GM19238 (cell line): ENCODE measurements around the gene CISTR.

Experiments
- DNase-seq: peaks from one replicate; pipeline ENCODE4 v3.0.0; 2011; ENCODE audit warnings: low spot score; ENCODE audit not compliant: insufficient read length

CISTR gene

DNA sequence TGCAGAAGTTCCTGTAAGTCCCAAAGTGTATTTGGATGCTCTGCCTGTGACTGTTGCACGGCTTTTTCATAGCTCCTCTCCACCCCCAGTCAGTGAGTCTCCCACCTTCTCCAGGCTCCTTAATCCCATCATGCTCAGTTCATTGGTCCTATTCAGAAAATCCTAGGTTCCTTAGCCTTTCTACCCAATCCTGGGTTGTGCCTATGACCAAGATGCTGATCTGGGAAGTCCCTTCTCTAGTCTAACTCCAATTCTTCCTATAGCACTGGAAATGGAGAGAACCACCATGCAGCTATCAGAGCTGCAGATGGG, 7.7 kb downstream of the CISTR start:
- no peak for DNase-seq

DNA sequence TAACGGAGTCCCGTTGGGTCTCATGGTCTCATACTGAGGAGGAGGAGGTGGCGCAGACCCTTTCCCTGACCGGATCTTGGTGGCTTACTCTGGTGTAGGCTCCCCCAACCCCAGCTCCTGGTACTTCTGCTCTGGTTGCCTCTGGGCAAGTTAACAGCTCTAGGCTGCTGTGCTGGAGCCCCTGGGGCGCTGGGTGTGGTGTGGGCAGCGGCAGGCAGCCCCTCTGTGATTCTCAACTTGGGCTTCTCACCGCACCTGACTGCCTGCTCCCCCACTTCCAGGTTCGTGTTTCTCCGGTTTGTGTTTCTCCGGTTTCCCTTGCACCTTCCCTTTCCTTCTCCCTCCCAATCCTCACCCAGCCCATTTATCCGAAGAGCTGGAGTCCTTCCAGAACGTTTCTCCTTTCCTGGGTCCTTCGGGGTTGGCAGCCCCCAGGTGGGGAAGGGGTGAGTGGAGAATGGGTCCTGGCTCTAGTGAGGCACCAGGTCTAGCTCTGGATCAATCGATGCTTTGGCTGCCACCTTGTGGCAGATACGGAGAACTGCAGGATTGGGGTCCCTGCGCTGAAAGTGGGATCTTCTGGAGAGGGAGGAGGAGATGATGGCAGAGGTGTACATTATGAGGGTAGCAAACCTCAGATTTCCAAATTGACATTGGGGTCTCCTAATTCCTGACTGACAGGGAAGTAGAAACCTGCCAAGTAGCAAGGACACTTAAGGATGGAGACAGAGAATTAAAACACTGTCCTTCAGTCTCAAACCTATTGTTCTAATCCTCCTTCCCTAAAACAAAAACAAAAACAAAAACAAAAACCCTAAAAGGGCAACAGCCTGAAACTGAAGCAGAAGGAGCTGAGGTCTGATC, 8.3 kb downstream of the CISTR start:
- DNase-seq = peak; percentile 73

DNA sequence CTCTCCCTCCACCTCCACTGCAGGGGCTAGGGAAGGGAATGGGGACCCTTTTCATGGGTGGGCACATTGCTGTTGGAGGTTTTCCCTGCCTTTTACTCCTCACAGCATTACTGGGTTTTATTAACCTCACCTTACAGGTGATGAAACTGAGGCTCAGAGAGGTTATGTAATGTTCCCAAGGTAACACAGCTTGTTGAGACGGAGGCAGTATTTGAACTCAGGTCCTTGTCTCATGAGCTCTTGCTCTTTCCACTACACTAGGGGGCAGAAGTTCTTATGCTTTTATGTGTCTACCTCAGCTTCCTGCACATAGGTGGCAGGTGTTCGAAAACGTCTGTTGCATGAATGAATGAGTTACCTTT, 11.7 kb downstream of the CISTR start:
- DNase-seq = no peak

DNA sequence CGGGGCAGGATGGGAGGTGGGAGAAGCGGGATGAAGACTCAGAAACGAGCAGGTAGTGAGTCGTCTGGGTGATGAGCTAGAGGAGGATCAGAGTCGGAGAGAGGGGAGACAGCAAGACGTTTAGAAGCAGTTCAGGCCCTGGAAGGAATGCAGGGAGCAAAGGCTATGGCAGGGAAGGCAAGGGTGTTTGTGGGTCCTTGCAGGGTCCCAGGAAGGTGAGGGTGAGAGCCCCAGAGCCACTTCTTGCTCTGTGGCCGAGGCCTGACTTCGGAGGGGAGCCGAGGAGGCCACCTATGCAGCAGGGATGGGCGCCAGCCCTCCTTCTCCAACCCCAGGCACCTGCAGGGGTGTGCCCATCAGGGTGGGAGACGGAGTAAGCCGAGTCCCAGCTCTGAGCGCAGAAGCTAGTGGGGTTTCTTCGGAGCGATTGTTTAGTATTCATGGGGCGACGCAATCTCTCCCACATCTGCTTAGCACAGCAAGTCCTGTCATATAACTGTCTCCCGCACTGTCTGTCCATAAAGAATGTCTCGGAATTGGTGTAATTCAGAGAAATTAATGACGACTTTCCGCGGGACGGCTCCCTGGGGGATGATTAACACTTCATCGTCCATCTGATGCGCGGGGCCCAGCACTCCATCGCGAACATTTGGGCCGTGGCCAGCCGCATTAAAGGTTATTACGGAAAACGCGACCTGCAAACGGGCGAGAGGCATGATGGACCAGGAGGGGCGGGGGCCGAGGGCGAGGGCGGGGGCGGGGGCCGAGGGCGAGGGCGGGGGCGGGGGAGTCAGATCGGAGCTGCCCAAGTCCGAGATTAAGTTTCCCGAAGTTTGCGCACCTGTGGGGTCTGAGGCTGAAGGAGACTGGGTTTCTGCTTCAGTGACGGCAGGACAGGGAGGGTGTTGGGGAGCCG, 12.3 kb downstream of the CISTR start:
- no peak for DNase-seq

DNA sequence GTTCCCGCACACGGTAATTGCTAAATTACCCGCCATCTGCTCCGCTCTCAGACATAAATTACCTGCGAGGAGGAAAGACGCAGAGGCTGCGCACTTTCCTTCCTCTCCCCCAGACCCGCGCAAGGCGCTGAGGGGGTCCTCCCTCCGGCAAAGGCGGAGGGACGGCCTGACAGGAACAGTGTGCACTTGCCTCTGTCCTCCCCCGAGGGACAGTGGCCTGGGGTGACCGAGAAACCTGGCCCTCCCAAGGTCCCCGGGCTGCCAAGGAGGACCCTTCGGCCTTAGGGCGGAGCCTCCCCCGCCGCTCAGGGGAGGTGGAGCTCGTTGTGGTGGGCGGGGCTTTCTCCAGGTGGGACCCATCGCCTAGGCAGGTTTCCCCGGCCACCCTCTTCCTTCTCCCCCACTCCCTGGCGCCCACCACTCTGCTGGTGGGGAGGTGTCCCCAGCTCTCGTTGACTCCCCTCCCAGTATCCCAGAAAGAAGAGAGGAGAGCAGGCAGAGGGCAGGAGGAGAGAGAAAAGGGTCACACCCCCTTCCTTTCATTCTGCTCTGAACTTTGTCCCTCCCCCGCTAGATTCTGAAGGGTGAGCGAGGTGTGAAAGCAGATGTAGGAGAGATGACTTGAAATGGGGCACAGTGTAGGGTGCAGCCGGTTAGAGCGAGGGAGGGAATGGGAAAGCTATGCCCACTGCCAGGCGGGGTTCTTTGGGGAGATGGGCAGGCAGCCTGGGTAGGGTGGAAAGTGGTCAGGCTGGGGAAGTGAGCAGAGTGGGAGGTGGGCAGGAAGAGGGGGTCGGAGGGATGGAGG, 13.2 kb downstream of the CISTR start:
- no peak for DNase-seq

DNA sequence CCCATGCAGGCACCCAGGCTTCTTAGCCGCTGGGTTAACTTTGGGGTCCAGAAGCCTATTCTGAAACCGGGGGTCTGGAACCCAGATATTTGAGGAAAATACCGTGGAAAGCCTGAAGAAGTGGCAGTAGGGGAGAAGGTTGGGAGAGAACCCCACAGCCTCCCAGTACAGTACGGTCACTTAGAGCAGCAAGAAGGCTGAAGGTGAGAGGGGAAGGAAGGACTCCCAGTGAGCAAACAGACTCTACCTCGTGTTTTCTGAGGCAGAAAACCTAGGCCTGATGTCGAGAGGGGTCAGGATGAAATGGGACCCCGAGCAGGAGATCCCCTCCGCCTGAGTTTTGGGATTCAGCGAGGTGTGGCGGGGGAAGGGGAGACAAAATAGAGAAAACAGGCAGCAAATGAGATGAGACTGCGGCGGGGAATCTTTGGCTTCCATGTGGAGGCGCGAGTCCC, 13.8 kb downstream of the CISTR start:
- no peak for DNase-seq

DNA sequence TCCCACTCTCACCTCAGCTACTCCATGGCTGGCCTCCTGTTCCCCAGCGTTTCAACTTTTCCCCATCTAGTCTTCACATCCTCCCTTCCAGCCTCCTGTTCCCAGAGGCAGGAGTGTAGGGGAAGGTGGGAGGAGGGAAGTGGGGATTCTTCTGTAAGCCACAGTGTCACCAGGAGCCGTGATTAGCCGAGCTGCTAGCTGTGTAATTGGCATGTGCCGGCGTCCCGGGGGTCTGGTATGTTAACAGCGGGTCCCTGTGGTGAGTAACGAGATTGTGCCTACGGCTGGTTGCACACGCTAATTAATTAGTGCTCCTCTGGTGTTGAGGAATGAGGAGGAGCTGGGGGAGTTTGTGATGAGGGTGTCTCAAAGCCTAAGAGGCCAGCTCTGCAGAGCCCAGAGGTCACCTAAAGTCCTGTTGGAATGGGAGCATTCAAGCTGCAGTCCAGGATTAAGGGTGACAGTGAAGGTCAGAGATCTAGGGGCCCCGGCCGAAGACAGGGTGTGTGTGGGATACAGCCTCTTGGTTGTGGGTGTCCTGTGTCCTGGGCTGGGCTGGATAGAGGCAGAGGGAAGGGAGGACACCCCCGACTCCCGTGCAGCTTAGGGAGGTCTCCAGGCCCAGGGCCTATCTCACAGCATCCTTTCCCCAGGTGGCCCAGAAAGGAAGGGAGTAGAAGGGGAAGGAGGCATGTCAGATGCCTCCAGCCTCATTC, 14.5 kb downstream of the CISTR start:
- DNase-seq = no peak

DNA sequence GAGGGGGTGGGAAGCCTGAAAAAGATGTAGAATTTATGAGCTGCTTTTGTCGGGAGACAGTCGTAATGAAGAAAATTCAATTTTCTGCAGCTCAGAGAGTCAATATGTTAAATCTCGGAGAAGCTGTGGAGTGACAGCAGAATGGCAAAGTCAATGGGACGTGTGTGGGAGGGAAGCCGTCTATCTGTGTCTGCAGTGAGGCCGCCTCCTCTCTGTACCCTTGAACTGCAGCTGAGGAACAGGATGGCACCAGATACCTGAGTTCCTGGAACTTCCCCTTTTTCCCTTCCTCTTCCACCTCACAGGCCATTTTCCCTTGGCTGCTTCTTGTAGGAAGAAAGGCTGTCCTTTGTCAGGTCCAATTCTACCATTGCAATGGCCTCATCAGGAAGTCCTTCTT, 15.2 kb downstream of the CISTR start:
- DNase-seq = no peak

DNA sequence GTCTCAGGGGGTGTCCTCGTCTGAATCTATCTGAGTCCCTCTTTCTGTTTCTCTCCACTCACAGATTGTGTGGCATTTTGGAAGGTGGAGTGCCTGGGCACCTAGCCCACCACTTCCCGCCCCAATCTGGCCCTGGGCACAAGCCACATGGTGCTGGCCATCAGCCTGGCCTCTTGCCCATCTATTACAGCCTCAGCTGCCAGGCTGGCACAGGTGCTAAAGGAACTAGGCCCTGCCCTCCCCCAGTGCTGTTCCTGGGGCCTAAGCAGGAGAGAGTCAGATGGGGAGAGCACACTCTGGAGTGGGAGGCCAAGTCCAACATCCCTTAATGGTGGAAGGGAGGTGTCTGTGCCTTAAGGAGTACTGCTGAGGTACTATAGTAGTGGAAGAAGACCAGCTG, 16.2 kb downstream of the CISTR start:
- no peak for DNase-seq

DNA sequence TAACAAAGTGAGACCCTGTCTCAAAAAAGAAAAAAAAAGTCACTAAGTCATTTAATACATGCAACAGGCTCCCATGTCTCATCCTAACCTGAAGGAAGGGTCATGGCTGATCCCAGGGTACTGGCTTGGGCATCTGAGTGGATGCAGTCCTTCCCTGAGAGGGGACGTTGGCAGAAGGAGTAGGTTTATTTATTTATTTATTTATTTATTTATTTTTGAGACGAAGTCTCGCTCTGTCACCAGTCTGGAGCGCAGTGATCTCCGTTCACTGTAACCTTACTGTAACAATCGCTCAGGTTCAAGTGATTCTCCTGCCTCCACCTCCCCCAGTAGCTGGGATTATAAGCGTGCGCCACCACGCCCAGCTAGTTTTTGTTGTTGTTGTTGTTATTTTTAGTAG, 17.4 kb downstream of the CISTR start:
- DNase-seq = no peak

DNA sequence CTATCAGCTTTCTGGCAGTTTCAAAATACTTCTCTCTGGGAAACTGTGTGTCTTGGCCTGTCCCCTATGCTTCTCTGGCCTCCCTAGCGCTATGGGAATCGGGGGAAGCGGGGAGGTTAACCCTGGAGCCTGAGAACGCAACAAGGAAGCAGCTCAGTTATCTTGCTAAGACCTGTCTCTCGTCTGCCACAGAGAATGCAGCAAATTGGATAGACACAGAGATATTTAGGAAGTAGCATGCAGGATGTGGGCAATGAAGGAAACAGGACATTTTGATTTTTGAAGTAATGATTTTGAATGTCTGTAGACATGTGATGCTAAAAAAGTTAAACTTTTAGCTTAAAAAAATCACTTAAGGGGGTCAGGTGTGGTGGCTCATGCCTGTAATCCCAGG, 18.0 kb downstream of the CISTR start:
- DNase-seq = no peak

DNA sequence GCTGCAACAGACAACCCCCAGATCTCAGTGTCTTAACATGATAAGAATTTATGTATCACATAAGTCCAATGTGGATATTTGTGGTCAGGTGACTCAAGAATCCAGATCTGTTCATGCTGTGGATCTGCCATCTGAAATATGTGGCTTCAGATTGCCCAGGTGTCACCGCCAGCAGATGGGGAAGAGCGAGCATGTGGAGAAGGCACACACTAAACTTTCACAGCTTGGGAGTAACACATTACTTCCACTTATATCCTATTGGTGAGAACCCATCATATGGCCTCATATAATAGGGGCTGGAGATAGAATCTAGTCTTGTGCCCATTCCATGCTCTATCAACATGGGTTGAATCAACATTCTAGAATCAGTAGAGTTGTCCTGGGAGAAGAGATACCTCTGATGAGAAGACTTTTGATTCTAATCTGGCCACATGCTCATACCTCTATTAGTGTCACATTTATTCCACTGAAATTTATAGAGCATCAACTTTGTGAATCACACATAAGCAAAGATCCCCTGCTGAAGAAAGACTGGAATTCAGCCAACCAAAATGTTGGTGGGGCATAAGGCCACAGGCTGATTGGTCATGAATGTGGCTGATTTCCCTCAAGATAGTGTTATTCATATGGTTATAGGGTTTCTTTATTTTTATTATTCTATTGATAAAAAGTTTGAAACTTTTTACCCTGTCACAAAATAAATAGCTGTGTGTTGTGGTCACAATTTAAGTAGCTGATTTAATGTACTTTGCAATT, 18.6 kb downstream of the CISTR start:
- no peak for DNase-seq

DNA sequence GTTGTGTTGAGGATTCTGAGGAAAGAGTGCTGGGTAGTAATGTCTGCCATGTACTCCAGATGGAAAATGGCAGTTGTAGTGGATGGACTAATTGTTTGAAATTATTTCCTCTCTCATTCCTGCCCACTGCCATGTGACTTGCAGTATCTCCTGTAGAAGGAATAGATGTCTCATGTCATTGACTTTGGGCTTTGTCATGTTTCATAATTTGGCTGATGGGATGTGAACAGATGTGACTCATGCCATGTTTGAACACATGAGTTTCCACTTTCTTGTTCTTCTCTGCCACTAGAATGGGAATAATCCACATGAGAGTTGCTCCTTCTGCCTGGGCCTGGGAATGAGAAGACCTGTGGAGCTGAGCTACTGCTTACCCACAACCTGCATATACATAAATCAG, 22.1 kb downstream of the CISTR start:
- DNase-seq = no peak

DNA sequence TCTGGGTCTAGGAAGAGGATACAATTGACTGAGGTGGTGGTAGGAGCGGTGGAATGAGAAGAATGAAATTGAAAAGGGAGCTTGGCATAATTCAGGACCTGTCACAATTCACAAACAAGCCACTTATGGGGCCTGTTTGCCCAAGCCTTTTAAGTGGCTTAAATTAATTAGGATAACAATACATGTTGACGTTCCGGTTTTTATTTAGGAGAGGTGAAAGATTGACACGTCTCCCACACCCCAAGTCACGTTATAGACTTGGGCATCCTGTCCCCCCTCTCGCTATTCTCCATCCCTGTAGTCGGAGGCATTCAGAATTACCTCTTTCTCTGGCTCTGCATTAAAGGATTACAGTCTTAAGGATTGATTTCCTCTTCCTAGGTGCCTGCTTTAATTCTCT, 23.6 kb downstream of the CISTR start:
- no peak for DNase-seq

DNA sequence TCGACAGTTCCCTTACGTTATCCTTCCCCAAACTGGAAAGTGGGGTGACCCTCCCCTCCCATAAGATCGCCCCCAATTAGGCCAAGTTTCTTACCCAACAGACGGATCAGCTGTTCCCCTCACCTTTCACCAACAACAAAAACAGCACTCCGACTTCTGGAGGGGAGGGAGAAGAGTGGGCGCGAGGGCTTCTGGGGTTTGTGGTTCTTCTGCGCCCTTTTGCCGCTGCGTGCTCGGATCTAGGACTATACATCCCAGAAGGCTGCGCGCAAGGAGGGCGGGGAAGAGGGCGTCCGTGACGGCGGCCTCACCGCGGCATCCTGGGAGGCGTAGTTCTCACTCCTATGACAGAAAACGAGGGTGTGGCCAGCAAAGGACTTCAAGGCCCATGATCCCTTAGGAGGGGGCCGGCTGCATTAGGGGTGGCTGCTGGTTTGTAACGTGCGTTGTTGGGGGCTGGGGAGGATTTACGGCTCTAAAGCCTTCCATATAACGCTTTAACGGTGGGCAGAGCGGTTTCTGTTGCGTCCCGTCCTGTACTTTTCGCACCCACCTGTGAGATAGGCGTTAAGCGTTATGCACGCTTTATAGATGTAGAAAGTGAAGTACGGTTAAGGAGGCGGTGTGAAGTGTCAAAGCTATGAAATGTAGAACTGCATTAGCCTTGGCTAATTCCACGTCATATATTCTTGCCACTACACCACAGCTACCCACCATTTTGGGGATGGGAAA, 24.3 kb downstream of the CISTR start, which contains the start of gene CALCOCO1:
TSS of gene CALCOCO1 (minus strand) at position 143 of the 732 bp plus-strand sequence. CDS start 2,210 bp downstream, outside the sequence.
- peak; percentile 96 for DNase-seq

DNA sequence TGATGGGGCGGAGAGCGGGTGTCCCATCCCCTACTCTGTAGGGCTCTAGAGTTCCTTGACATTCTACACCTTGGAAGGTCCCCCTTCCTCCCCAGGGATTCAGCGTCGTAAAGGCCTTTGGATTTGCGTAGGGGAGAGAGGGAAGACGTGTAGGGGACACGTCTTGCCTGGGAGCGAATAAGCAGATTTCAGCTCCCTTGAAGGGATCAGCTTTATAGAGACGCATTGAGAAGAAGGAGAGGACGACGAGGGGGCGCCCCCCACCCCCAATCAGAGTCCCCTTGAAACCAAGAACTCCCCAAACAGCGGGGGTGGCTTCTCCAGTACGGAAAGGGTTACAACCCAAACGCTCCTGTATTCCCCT, 24.9 kb downstream of the CISTR start:
- no peak for DNase-seq

DNA sequence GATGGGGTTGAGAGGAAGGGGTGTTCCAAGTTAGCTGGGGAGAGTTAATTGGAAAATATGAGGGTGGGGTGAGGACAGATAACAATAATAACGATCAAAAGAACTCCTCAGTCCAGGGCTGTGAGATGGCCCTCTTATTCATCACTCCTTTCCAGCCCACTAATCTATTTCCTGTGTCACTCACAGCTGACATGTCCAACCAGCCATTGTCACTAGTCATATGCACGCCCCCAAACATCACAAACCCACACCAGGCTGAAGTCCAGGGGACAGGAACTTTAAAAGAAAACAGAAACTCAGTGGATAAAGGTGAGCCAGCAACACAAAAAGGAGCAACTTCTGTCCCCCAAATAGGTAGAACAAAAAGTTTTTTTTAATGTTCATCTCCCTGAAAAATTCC, 25.4 kb downstream of the CISTR start:
- no peak for DNase-seq

DNA sequence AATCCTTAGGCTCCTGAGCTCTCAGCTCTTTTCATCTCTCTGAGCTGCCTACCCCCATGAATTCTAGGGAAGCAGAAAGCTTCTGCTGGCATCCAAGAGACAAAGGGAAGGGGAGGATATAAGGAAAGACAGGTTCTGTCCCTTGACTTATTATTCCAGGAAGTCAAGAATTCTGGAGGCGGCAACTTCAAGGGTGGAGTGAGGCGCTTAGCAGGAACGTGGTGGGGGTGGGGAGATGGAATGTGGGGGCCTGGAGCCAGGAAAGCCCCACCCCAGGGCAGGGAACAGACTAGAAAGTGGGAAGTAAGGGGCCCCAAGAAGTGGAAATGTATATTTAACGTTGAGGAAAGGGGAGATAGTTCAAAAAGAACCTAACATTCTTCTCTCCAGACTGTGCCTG, 26.0 kb downstream of the CISTR start:
- no peak for DNase-seq

DNA sequence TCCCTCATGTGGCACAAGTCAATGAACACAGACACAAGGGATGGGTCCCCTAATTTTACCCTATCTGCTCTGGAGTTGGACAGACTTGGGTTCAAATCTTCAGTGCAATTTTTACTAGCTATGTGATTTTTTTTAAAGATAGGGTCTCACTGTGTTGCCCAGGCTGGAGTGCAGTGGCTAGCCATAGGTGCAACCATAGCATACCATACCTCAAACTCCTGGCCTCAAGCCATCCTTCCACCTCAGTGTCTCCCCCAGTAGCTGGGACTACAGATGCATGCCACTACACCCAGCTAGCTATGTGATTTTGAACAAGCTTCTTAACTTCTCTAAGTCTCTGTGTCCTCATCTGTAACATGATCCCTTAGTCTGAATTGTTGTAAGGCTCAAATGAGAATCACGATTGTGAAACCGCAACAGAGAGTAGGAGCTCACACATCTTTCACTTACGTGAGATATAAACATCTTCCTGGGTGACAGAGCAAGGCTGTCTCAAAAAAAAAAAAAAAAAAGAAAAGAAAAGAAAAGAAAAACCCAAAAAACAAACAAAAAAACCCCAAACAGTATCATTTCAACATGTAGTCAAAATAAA, 29.2 kb downstream of the CISTR start:
- DNase-seq = no peak
